HCT116 (cell line): ENCODE measurements around the gene INTS3. TPM values are rescaled to one million over a fixed set of nuclear protein-coding genes. Genes with fewer than 3 reads are reported as not detected.

Experiments used
- ATAC-seq: fragments of 200-7000 bp; cut with Tn5 transposase; 2 replicates; pipeline ENCODE4 v1.9.1; 2020; ENCODE audit warnings: mild to moderate bottlenecking, moderate library complexity
- BruUV-seq: library from RNA; stranded (reverse); fragments of 400-500 nt; replicated peaks from 2 replicates; lab custom pipeline; 2021; lab: Mats Ljungman, UMichigan
- CTCF ChIA-PET: fragments of 300-600 bp; sonication (Branson Sonifier 250); formaldehyde crosslinking; loops from one replicate; lab custom pipeline; 2021; ENCODE audit warnings: antibody characterized with exemption; lab: Charles Lee
- POLR2A ChIA-PET: fragments of 300-600, 350-600 bp; sonication (Branson Sonifier 250); formaldehyde crosslinking; loops from one replicate; lab custom pipeline; 2021; ENCODE audit warnings: antibody characterized with exemption; lab: Charles Lee
- RAD21 ChIA-PET, 2 experiments: fragments of 300-600 bp; sonication (Branson Sonifier 250); formaldehyde crosslinking; loops; one replicate each; lab custom pipeline; 2023; ENCODE audit warnings: low total read pairs in 2 of 2; ENCODE audit not compliant: uncharacterized antibody in 2 of 2, unreplicated experiment in 2 of 2, low non-redundant PET in 1 of 2; lab: Charles Lee
- DNase-seq: peaks from one replicate; pipeline ENCODE4 v3.0.0-alpha.2; 2010; ENCODE audit warnings: low read depth, low spot score
- H2AFZ ChIP-seq: fragments of 200-600 bp; shearing (Covaris generic), sonication (generic); 2 replicates; pipeline ENCODE4 v1.6.1; 2017; ENCODE audit warnings: low read depth, mixed run types, mixed read lengths, antibody characterized with exemption, low read length; ENCODE audit not compliant: poor library complexity, severe bottlenecking
- H3K27ac ChIP-seq: 2 replicates; pipeline ENCODE4 v1.5.1; 2012; ENCODE audit warnings: low read depth, low read length
- H3K27me3 ChIP-seq: fragments of 200-600 bp; sonication (generic); 2 replicates; pipeline ENCODE4 v1.6.1; 2016; ENCODE audit warnings: mixed run types, low read length, mixed read lengths; ENCODE audit not compliant: insufficient read depth
- H3K36me3 ChIP-seq, 2 experiments: fragments of 200-500 bp in 1 of 2; fragments of 200-600 bp in 1 of 2; sonication (Bioruptor generic) in 1 of 2; sonication (generic) in 1 of 2; 2 replicates each; pipeline versions ENCODE4 v1.5.1 to v1.6.1; 2014 to 2016; ENCODE audit warnings: low read length in 2 of 2, inconsistent platforms in 1 of 2, mixed read lengths in 1 of 2, mixed run types in 1 of 2; ENCODE audit not compliant: insufficient read depth in 2 of 2, control insufficient read depth in 1 of 2
- H3K4me1 ChIP-seq, 2 experiments: fragments of 200-600 bp in 1 of 2; sonication (generic) in 1 of 2; 2 replicates each; pipeline versions ENCODE4 v1.5.1 to v1.6.1; 2012 to 2017; ENCODE audit warnings: low read length in 2 of 2, inconsistent platforms in 1 of 2, mild to moderate bottlenecking in 1 of 2, mixed read lengths in 1 of 2, mixed run types in 1 of 2, moderate library complexity in 1 of 2; ENCODE audit not compliant: insufficient read depth in 2 of 2, control insufficient read depth in 1 of 2
- H3K4me2 ChIP-seq: fragments of 200-600 bp; sonication (generic); 2 replicates; pipeline ENCODE4 v1.6.1; 2017; ENCODE audit warnings: mixed run types, low read length, mixed read lengths
- H3K4me3 ChIP-seq, 2 experiments: fragments of 200-600 bp in 1 of 2; sonication (generic) in 1 of 2; replicated peaks in 1 of 2; 2 replicates each; pipeline ENCODE4 v1.5.1; 2011 to 2016; ENCODE audit warnings: low read length in 2 of 2, control low read depth in 1 of 2, low read depth in 1 of 2, mild to moderate bottlenecking in 1 of 2, mixed read lengths in 1 of 2, mixed run types in 1 of 2
- H3K79me2 ChIP-seq: fragments of 200-600 bp; sonication (generic); 2 replicates; pipeline ENCODE4 v1.6.1; 2017; ENCODE audit warnings: mild to moderate bottlenecking, mixed run types, low read length, moderate library complexity, mixed read lengths; ENCODE audit not compliant: insufficient read depth
- H3K9ac ChIP-seq: fragments of 200-600 bp; sonication (generic); 2 replicates; pipeline ENCODE4 v1.6.1; 2016; ENCODE audit warnings: low read length, mixed read lengths
- H3K9me2 ChIP-seq: fragments of 200-600 bp; sonication (generic), shearing (Covaris generic); 2 replicates; pipeline ENCODE4 v1.6.1; 2017; ENCODE audit warnings: mixed run types, mild to moderate bottlenecking, moderate library complexity; ENCODE audit not compliant: insufficient read depth
- H3K9me3 ChIP-seq, 2 experiments: fragments of 200-500 bp in 1 of 2; fragments of 200-600 bp in 1 of 2; sonication (Bioruptor generic) in 1 of 2; sonication (generic) in 1 of 2; 2 replicates each; pipeline ENCODE4 v1.6.1; 2014 to 2017; ENCODE audit warnings: low read length in 2 of 2, mixed read lengths in 2 of 2, inconsistent platforms in 1 of 2, low read depth in 1 of 2, mild to moderate bottlenecking in 1 of 2, mixed run types in 1 of 2, moderate library complexity in 1 of 2; ENCODE audit not compliant: control insufficient read depth in 1 of 2, insufficient read depth in 1 of 2
- H4K20me1 ChIP-seq: fragments of 200-600 bp; sonication (generic), shearing (Covaris generic); 2 replicates; pipeline ENCODE4 v1.6.1; 2017; ENCODE audit warnings: mixed run types, mild to moderate bottlenecking, moderate library complexity; ENCODE audit not compliant: insufficient read depth
- CBX3 ChIP-seq: IDR thresholded peaks from 2 replicates; pipeline ENCODE4 v1.6.1; 2012; ENCODE audit warnings: low read depth
- CEBPB ChIP-seq: IDR thresholded peaks from 2 replicates; pipeline ENCODE4 v1.6.1; 2012; ENCODE audit warnings: low read depth
- CTCF ChIP-seq, 3 experiments: fragments of 200-600 bp in 1 of 3; sonication (generic) in 1 of 3; IDR thresholded peaks in 2 of 3; conservative IDR thresholded peaks in 1 of 3; 2 replicates each; pipeline ENCODE4 v1.5.1; 2012 to 2017; ENCODE audit warnings: low read depth in 2 of 3, low read length in 2 of 3, antibody characterized with exemption in 1 of 3, borderline replicate concordance in 1 of 3, control low read depth in 1 of 3, mild to moderate bottlenecking in 1 of 3, mixed read lengths in 1 of 3, mixed run types in 1 of 3, moderate library complexity in 1 of 3; ENCODE audit not compliant: insufficient read depth in 1 of 3
- EGR1 ChIP-seq: IDR thresholded peaks from 2 replicates; pipeline ENCODE4 v1.6.1; 2012; ENCODE audit warnings: low read depth
- ELF1 ChIP-seq: IDR thresholded peaks from 2 replicates; pipeline ENCODE4 v1.6.1; 2012; ENCODE audit warnings: low read depth, borderline replicate concordance
- EZH2 ChIP-seq: fragments of 200-600 bp; sonication (generic); IDR thresholded peaks from 2 replicates; pipeline ENCODE4 v1.6.1; 2017; ENCODE audit warnings: antibody characterized with exemption, mixed run types
- EZH2phosphoT487 ChIP-seq: fragments of 200-600 bp; IDR thresholded peaks from 2 replicates; pipeline ENCODE4 v1.6.1; 2018; ENCODE audit warnings: antibody characterized with exemption, borderline replicate concordance
- POLR2A ChIP-seq: IDR thresholded peaks from 2 replicates; pipeline ENCODE4 v1.7.0; 2011; ENCODE audit warnings: borderline replicate concordance; ENCODE audit not compliant: insufficient read depth, insufficient read length; ENCODE audit errors: extremely low read depth
- POLR2AphosphoS5 ChIP-seq: IDR thresholded peaks from 2 replicates; pipeline ENCODE4 v1.6.1; 2011; ENCODE audit warnings: mild to moderate bottlenecking, low read depth, low read length, moderate library complexity
- RAD21 ChIP-seq: IDR thresholded peaks from 2 replicates; pipeline ENCODE4 v1.6.1; 2012; ENCODE audit warnings: low read depth, mild to moderate bottlenecking
- SIN3A ChIP-seq: IDR thresholded peaks from 2 replicates; pipeline ENCODE4 v1.6.1; 2012; ENCODE audit warnings: low read depth
- SP1 ChIP-seq: IDR thresholded peaks from 2 replicates; pipeline ENCODE4 v1.6.1; 2012; ENCODE audit warnings: low read depth
- SRF ChIP-seq: IDR thresholded peaks from 2 replicates; pipeline ENCODE4 v1.6.1; 2012; ENCODE audit warnings: low read depth
- ZBTB33 ChIP-seq: IDR thresholded peaks from 2 replicates; pipeline ENCODE4 v1.6.1; 2011; ENCODE audit warnings: mild to moderate bottlenecking, low read length, moderate library complexity; ENCODE audit not compliant: insufficient replicate concordance; ENCODE audit errors: extremely low read depth
- ZFX ChIP-seq: fragments of 450-650 bp; IDR thresholded peaks from 2 replicates; pipeline ENCODE4 v1.6.1; 2017
- ZNF274 ChIP-seq: fragments of 200-500 bp; sonication (Bioruptor generic); IDR thresholded peaks from 2 replicates; pipeline ENCODE4 v1.6.1; 2014; ENCODE audit warnings: mild to moderate bottlenecking, low read depth, low read length, inconsistent platforms
- intact Hi-C: fragments of 100-400 bp; cut with micrococcal nuclease; formaldehyde crosslinking; loops from 2 replicates; pipeline ENCODE4 v1.10.0; 2022
- total RNA-seq: library from RNA; stranded (reverse); gene quantifications from one replicate; pipeline ENCODE4 v1.2.1, GENCODE V29; 2021; ENCODE audit not compliant: unreplicated experiment

Gene INTS3
- total RNA-seq, 1 experiment from 2014 or later = 47.6 TPM

GRCh38 chr1:153768316-153769181 lies 40.7 kb downstream of the INTS3 start:
- no TSS peak for BruUV-seq
- Histone ChIP-seq H3K9ac (no peak overlapping the region), H3K27ac (no peak overlapping the region), H4K20me1 (no peaks in the 10 kb centered on the region), H3K4me2 (no peak overlapping the region), H2AFZ (no peak overlapping the region), H3K9me3 (no peaks in the 10 kb centered on the region), H3K9me2 (no peaks in the 10 kb centered on the region), H3K79me2 (no peaks in the 10 kb centered on the region), H3K4me3 (no peak overlapping the region), H3K36me3 (peaks cover 33 to 42% of the 10 kb centered on the region in 2 experiments; a peak in 3 of 4 replicates), H3K27me3 (no peaks in the 10 kb centered on the region), H3K4me1 (no peaks in the 10 kb centered on the region)
- intact Hi-C loops = no loop called here
- DNase-seq (no peak), ATAC-seq (no peak)
- ChIA-PET RAD21 (no interaction called here), POLR2A (no interaction called here), CTCF (no interaction called here)
- TF ChIP-seq CTCF (IDR thresholded peaks at IDR 0.05 in 2 of 3, conservative IDR thresholded peaks at IDR 0.05 in 1 of 3; ENCODE audit: borderline replicate concordance in 1 of 3, insufficient read depth in 1 of 3, low read depth in 2 of 3, low read length in 2 of 3) (no peak), POLR2AphosphoS5 (no peak), ZNF274 (no peak), SIN3A (no peak), SP1 (no peak), SRF (no peak), ZFX (no peak), ELF1 (no peak), RAD21 (no peak), EZH2phosphoT487 (no peak), CBX3 (no peak), EZH2 (no peak), ZBTB33 (no peak), CEBPB (no peak), POLR2A (no peak), EGR1 (no peak)
